GM12875 (cell line): ENCODE data around the gene FASLG.

ENCODE experiments used
- H3K4me3 ChIP-seq: one replicate; pipeline ENCODE4 v1.5.1; 2011; ENCODE audit warnings: low read depth, low read length, control low read depth
- TF ChIP-seq, protein P1 (sequence below): IDR thresholded peaks from 2 replicates; pipeline ENCODE4 v1.5.1; 2011; ENCODE audit warnings: low read depth, mild to moderate bottlenecking, control low read depth, inconsistent platforms, low read length, moderate library complexity, borderline replicate concordance; ENCODE audit not compliant: insufficient read depth

FASLG gene

DNA sequence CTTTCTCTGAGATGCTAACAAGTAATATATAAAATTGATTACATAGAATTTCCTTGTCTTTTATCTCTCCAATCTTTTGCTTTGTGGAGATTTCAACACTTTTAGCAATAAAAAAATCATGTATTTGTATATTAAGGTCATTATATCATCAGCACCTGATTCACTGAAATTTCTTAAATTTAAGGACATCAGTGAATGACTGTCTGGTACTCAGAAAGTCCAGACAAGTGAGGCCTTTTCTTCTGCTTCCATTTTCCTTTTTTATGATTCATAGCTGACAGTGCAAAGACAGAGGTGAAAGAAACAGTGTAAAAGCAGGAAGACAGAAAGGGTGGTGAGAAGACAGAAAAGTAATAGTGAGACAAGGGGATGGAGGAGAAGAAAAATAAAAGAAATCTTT, 54.6 kb downstream of the FASLG start:
- TF ChIP-seq, protein P1, sequence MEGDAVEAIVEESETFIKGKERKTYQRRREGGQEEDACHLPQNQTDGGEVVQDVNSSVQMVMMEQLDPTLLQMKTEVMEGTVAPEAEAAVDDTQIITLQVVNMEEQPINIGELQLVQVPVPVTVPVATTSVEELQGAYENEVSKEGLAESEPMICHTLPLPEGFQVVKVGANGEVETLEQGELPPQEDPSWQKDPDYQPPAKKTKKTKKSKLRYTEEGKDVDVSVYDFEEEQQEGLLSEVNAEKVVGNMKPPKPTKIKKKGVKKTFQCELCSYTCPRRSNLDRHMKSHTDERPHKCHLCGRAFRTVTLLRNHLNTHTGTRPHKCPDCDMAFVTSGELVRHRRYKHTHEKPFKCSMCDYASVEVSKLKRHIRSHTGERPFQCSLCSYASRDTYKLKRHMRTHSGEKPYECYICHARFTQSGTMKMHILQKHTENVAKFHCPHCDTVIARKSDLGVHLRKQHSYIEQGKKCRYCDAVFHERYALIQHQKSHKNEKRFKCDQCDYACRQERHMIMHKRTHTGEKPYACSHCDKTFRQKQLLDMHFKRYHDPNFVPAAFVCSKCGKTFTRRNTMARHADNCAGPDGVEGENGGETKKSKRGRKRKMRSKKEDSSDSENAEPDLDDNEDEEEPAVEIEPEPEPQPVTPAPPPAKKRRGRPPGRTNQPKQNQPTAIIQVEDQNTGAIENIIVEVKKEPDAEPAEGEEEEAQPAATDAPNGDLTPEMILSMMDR, result no peak
- no peak overlapping the region for H3K4me3 ChIP-seq
